ENCODE results near the gene ERGIC1. TPM values are rescaled to one million over a fixed set of nuclear protein-coding genes. Genes with fewer than 3 reads are reported as not detected.
"Not testable (repeated sequence)": the region's sequence is repeated elsewhere in the genome, so short reads cannot be mapped to it uniquely, and the experiment has no call there.

Gene ERGIC1
- polyA plus RNA-seq, 1 experiment, result 137 TPM

GRCh38 chr5:172861461-172861860, 27.4 kb downstream of the ERGIC1 start:
- H3K9me3 ChIP-seq (ENCODE audit: control insufficient read depth, insufficient read depth, low read length), result no peaks in the 10 kb centered on the region
- POLR2A ChIA-PET, result interaction anchor here (1.5 to 1.6 kb wide), 2 partner anchors 8 to 90 kb away, joined by 3 to 7 read pairs; partner anchors contain the start of gene DUSP1
- H3K27ac ChIP-seq (ENCODE audit: low read depth, low read length), result no peak overlapping the region
- H3K27me3 ChIP-seq (ENCODE audit: control insufficient read depth, insufficient read depth, low read length), result no peaks in the 10 kb centered on the region
- TF ChIP-seq, protein P1, sequence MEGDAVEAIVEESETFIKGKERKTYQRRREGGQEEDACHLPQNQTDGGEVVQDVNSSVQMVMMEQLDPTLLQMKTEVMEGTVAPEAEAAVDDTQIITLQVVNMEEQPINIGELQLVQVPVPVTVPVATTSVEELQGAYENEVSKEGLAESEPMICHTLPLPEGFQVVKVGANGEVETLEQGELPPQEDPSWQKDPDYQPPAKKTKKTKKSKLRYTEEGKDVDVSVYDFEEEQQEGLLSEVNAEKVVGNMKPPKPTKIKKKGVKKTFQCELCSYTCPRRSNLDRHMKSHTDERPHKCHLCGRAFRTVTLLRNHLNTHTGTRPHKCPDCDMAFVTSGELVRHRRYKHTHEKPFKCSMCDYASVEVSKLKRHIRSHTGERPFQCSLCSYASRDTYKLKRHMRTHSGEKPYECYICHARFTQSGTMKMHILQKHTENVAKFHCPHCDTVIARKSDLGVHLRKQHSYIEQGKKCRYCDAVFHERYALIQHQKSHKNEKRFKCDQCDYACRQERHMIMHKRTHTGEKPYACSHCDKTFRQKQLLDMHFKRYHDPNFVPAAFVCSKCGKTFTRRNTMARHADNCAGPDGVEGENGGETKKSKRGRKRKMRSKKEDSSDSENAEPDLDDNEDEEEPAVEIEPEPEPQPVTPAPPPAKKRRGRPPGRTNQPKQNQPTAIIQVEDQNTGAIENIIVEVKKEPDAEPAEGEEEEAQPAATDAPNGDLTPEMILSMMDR (IDR thresholded peaks at IDR 0.05; ENCODE audit: low read depth, low read length), result no peak
- CTCF ChIA-PET, result no interaction called here
- DNase-seq (ENCODE audit: low read depth, low spot score), result no peak
- no peak overlapping the region for H3K4me3 ChIP-seq (ENCODE audit: low read depth, low read length)

DNA sequence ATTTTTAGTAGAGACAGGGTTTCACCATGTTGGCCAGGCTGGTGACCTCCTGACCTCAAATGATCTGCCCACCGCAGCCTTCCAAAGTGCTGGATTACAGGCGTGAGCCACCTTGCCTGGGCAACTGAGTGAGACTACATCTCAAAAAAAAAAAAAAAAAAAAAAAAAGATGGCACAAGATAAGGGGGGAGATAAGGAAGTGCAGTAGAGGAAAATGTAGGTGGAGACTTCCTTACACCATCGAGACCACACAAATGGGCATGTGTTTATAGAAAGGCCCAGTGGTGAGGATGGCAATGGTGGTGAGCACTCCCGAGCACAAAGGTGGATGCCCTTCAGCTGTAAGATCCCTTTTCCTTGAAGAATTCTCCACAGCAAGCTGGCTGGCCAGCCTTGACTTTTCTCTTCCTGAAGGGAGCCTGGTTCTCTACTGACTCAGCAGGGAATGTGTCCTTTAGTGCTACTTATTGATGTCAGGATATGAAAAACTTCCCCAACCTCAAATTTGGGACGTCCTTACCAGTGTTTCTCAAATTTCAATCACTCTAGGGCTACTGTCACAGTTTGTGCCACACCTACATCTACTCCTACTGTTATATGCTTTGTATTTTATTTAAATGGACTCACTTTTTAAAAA, 28.2 kb downstream of the ERGIC1 start:
- H3K27me3 ChIP-seq (ENCODE audit: control insufficient read depth, insufficient read depth, low read length), result no peaks in the 10 kb centered on the region
- no peaks in the 10 kb centered on the region for H3K9me3 ChIP-seq (ENCODE audit: control insufficient read depth, insufficient read depth, low read length)
- TF ChIP-seq, protein P1 (IDR thresholded peaks at IDR 0.05; ENCODE audit: low read depth, low read length), result no peak
- DNase-seq (ENCODE audit: low read depth, low spot score), result no peak
- POLR2A ChIA-PET, result interaction anchor here (1.6 kb wide), 1 partner anchor 91 kb away, joined by 7 read pairs; the partner anchor contains the start of gene DUSP1
- H3K4me3 ChIP-seq (ENCODE audit: low read depth, low read length), result no peak overlapping the region
- CTCF ChIA-PET, result no interaction called here
- H3K27ac ChIP-seq (ENCODE audit: low read depth, low read length), result no peak overlapping the region

DNA sequence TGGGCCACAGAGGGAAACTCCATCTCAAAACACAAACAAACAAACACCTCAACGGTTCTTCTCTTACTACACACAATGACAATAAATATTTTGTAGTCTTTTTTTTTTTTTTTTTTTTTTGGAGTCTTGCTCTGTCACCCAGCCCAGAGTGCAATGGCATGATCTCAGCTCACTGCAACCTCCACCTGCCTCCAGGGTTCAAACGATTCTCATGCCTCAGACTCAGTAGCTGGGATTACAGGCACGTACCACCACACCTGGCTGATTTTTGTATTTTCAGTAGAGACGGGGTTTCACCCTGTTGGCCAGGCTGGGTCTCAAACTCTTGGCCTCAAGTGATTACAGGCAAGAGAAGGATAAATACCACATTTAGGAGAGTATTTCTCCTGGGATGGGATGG, 30.1 kb downstream of the ERGIC1 start:
- not testable (repeated sequence) for H3K27ac ChIP-seq (ENCODE audit: low read depth, low read length); H3K9me3 ChIP-seq (ENCODE audit: control insufficient read depth, insufficient read depth, low read length); DNase-seq (ENCODE audit: low read depth, low spot score); H3K27me3 ChIP-seq (ENCODE audit: control insufficient read depth, insufficient read depth, low read length); H3K4me3 ChIP-seq (ENCODE audit: low read depth, low read length)
- ChIA-PET POLR2A (interaction anchor here (0.6 kb wide), 1 partner anchor 88 kb away, joined by 3 read pairs; no protein-coding TSS in a partner anchor), CTCF (interaction anchor here (0.6 kb wide), 1 partner anchor 12 kb away, joined by 3 read pairs; no protein-coding TSS in a partner anchor)

DNA sequence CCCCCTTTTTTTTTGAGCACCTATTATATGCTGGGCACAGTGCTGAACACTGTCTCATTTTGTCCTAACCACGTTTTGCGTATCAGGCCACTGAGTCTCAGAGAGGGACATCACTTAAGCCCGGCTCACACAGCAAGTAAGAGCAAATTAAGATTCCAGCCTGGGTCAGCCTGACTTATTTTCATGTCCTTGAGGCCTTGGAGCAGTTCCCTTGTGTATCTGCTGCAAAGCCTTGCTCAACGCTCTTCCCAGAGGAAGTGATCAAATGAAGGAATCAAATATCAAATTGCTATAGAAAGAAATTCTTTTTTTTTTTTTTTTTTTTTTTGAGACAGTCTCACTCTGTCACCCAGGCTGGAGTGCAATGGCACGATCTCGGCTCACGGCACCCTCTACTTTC, 30.7 kb downstream of the ERGIC1 start:
- Histone ChIP-seq H3K27me3 (ENCODE audit: control insufficient read depth, insufficient read depth, low read length) (no peaks in the 10 kb centered on the region), H3K9me3 (ENCODE audit: control insufficient read depth, insufficient read depth, low read length) (no peaks in the 10 kb centered on the region), H3K27ac (ENCODE audit: low read depth, low read length) (no peak overlapping the region), H3K4me3 (ENCODE audit: low read depth, low read length) (no peak overlapping the region)
- ChIA-PET POLR2A (interaction anchor here (0.6 kb wide), 1 partner anchor 89 kb away, joined by 3 read pairs; no protein-coding TSS in a partner anchor), CTCF (interaction anchor here (0.6 kb wide), 1 partner anchor 12 kb away, joined by 3 read pairs; no protein-coding TSS in a partner anchor)
- no peak for DNase-seq (ENCODE audit: low read depth, low spot score)
- TF ChIP-seq, protein P1 (IDR thresholded peaks at IDR 0.05; ENCODE audit: low read depth, low read length), result no peak

DNA sequence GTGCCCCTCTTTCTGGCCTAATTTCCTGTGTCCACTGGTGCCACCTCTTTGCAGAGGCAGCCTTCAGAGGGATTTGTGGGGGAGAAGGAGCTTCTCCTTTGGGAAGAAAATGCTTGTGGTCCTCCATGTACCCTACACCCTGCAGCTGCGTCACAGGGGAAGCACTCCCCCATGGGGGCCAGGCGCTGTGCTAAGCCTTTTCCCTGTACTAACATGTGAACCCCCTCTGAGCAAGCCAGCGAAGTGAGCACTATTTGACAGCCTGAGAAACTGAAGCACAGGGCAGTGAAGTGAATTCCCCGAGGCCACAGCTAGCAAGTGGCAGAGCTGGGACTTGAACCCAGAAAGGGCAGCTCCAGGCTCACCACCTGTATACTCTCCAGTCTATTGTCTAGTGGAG, 32.3 kb downstream of the ERGIC1 start:
- H3K4me3 ChIP-seq (ENCODE audit: low read depth, low read length), result no peak overlapping the region
- POLR2A ChIA-PET, result no interaction called here
- H3K27me3 ChIP-seq (ENCODE audit: control insufficient read depth, insufficient read depth, low read length), result no peaks in the 10 kb centered on the region
- no peaks in the 10 kb centered on the region for H3K9me3 ChIP-seq (ENCODE audit: control insufficient read depth, insufficient read depth, low read length)
- CTCF ChIA-PET, result interaction anchor here (1.2 kb wide), 1 partner anchor 66 kb away, joined by 4 read pairs; no protein-coding TSS in a partner anchor
- DNase-seq (ENCODE audit: low read depth, low spot score), result no peak
- H3K27ac ChIP-seq (ENCODE audit: low read depth, low read length), result no peak overlapping the region
- TF ChIP-seq, protein P1 (IDR thresholded peaks at IDR 0.05; ENCODE audit: low read depth, low read length), result no peak

Data from AG04450 (cell line).